Neural progenitor cell (in vitro differentiated cells): ENCODE results near the gene SREBF1.

Experiments used
- CTCF ChIP-seq: fragments of 200-600 bp; sonication (generic); IDR thresholded peaks from 2 replicates; pipeline ENCODE4 v1.5.1; 2017; ENCODE audit warnings: antibody characterized with exemption, mild to moderate bottlenecking
- EZH2 ChIP-seq: fragments of 200-600 bp; sonication (generic); IDR thresholded peaks from 2 replicates; pipeline ENCODE4 v1.6.1; 2017; ENCODE audit warnings: antibody characterized with exemption, mild to moderate bottlenecking, moderate library complexity

GRCh38 chr17:17779015-17779611 lies 57.7 kb downstream of the SREBF1 start:
- TF ChIP-seq CTCF (no peak), EZH2 (no peak)
